Ectodermal cell (in vitro differentiated cells): Measurements from ENCODE around the gene LYST.
"Not testable (repeated sequence)": the region's sequence is repeated elsewhere in the genome, so short reads cannot be mapped to it uniquely, and the experiment has no call there.

Experiments used
- H3K27ac ChIP-seq: 2 replicates; pipeline ENCODE4 v1.7.0; 2013; ENCODE audit warnings: mild to moderate bottlenecking, low read depth, low read length; ENCODE audit not compliant: insufficient read depth, poor library complexity, severe bottlenecking
- H3K27me3 ChIP-seq: 2 replicates; pipeline ENCODE4 v1.7.0; 2013; ENCODE audit warnings: mild to moderate bottlenecking, low read length; ENCODE audit not compliant: insufficient read depth, control insufficient read depth, poor library complexity, severe bottlenecking
- H3K36me3 ChIP-seq: one replicate; pipeline ENCODE4 v1.7.0; 2013; ENCODE audit warnings: low read length; ENCODE audit not compliant: control insufficient read depth, insufficient read depth
- H3K4me1 ChIP-seq: one replicate; pipeline ENCODE4 v1.7.0; 2013; ENCODE audit warnings: low read length; ENCODE audit not compliant: control insufficient read depth, insufficient read depth
- H3K4me3 ChIP-seq: 2 replicates; pipeline ENCODE4 v1.7.0; 2013; ENCODE audit warnings: low read depth, low read length, control low read depth; ENCODE audit not compliant: insufficient read depth
- H3K9me3 ChIP-seq: 2 replicates; pipeline ENCODE4 v1.7.0; 2013; ENCODE audit warnings: mild to moderate bottlenecking, low read length, moderate library complexity; ENCODE audit not compliant: control insufficient read depth
- WGBS, 2 experiments: methylation state at CpG; one replicate each; pipeline ENCODE4 v1.1.7; 2013; ENCODE audit warnings: missing lambda C conversion rate in 2 of 2; 5-methylcytosine and 5-hydroxymethylcytosine counted together

The LYST gene

DNA sequence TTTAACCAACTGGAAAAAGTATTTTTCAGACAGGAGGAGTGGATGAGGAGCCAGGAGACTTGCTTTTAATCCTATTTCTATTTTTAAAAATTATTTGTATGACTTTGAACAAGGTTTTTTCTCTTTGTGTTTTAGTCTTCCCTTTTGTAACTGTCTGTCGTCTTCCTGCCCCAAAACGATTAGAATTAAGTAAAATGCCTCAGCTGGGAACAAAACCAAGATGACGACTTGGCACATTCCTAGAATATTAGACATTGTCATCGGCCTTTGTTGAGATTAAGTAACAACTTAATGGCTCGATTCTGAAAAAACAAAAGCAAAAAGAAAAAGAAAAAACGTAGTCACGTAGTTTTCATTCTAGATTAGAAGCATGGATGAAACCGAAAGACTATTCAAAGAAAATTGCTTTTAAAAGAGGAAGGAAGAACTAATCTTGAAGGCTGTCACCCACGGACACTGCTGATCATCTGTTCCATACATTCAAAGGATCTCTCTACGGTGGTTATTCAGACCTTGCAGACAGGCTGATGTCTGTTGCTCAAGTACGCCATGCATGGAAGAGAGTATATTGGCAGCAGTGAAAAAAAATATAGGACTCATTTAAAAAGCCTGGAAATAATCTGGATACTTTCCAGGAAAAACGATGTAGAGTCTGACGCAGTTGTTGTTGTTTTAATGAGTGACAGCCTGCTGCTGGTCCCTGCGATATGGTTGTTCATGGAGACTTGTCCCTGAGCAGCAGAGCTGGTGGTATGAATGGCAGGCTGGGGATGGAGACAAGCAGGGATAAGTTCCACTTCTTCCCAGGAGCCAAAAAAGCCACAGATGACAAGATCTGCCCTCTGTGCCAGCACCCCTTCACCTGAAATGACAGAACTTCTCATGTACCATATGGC, 234.0 kb downstream of the LYST start:
- no peaks in the 10 kb centered on the region for H3K27me3 ChIP-seq
- WGBS, 2 experiments = 81 to 83% methylated on average over 14 of the region's 14 CpGs
- H3K36me3 ChIP-seq = no peaks in the 10 kb centered on the region
- no peak overlapping the region for H3K27ac ChIP-seq
- no peak overlapping the region for H3K4me3 ChIP-seq
- peaks cover 5% of the 10 kb centered on the region for H3K4me1 ChIP-seq
- no peaks in the 10 kb centered on the region for H3K9me3 ChIP-seq

DNA sequence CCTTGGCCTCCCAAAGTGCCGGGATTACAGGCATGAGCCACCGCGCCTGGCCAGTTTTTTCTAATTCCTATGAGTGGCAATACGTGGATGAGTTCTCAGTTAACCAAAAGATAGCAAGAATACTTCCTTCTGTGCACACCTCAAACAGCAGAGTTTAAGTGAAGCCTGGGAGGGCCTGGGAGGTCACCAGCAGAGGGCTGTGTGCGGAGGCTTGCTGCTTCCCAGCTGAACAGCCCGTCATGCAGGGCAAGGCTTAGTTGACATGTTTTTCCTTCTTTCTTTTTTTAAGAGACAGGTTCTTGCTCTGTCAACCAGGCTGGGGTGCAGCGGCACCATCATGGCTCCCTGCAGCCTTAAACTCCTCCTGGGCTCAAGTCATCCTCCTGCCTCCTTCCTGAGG, 234.9 kb downstream of the LYST start:
- Histone ChIP-seq H3K27ac (no peak overlapping the region), H3K9me3 (no peaks in the 10 kb centered on the region), H3K4me3 (no peak overlapping the region), H3K36me3 (no peaks in the 10 kb centered on the region), H3K4me1 (peaks cover 5% of the 10 kb centered on the region), H3K27me3 (no peaks in the 10 kb centered on the region)
- 83 to 86% methylated on average over 7 of the region's 7 CpGs for WGBS, 2 experiments

DNA sequence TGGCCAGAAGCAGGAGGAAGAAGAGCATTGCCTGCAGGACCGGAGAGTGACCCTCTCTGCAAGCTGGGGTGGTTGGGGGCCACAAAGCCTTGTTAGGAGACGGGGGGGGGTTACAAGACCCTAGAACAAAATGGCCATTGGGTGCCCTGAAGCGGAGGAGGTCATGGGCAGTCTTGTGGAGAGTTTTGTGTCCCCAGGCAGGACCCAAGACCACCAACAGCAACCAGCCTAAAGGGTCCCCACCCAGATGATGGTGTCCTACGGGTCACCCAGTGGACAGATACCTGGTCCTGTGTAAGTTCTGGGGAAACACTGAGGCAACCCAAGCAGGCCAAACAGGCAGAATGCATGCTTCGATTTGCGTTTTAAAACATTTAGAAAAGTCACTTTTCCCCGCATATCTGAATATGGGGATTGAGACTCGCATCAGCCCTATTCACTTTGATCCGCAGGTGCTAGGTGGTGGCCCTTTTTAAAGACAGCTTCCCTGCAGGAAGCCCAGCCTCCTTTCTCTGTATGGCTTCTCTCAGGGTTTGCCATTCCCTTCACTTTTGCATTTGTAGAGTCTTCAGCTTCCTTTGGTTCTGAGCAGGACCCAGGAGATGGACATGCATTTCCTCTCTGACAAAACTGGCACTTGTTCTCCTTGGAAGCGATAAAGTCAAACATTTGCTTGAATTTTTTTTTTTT, 238.2 kb downstream of the LYST start:
- 66 to 69% methylated on average over 10 of the region's 10 CpGs for WGBS, 2 experiments
- no peak overlapping the region for H3K27ac ChIP-seq
- H3K4me3 ChIP-seq = no peak overlapping the region
- no peaks in the 10 kb centered on the region for H3K9me3 ChIP-seq
- no peaks in the 10 kb centered on the region for H3K36me3 ChIP-seq
- H3K27me3 ChIP-seq = no peaks in the 10 kb centered on the region
- peaks cover 5% of the 10 kb centered on the region for H3K4me1 ChIP-seq

DNA sequence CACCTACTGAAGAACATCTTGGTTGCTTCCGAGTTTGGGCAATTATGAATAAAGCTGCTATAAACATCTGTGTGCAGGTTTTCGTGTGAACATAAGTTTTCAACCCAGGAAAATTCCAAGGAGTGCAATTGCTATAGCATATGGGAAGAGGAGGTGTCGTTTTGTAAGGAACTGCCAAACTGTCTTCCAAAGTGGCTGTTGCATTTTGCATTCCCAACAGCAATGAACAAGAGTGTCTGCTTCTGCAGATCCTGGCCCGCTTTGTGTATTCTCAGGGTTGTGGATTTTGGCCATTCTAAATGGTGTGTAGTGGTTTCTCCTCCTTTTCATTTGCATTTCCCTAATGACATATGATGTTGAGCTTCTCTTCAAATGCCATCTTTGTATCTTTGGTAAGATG, 240.9 kb downstream of the LYST start:
- Histone ChIP-seq H3K4me3 (no peak overlapping the region), H3K36me3 (no peaks in the 10 kb centered on the region), H3K9me3 (no peaks in the 10 kb centered on the region), H3K4me1 (peaks cover 7% of the 10 kb centered on the region), H3K27me3 (no peaks in the 10 kb centered on the region), H3K27ac (no peak overlapping the region)
- WGBS, 2 experiments = 95 to 96% methylated on average over 4 of the region's 4 CpGs

DNA sequence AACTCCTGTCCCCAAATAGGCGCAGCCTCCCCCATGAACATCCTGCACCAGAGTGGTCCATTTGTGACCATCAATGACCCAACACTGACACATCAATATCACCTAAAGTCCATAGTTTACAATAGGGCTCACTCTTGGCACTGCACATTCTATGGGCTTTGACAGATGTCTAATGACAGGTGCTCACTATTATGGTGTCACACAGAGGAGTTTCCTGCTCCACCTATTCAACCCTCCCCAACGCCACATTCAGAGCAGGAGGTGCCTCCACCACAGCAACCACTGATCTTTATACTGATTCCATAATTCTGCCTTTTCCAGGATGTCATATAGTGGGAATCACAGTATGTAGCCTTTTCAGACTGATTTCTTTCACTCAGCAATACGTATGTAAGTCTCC, 241.4 kb downstream of the LYST start:
- Histone ChIP-seq H3K36me3 (no peaks in the 10 kb centered on the region), H3K4me1 (peaks cover 7% of the 10 kb centered on the region), H3K27ac (no peak overlapping the region), H3K27me3 (no peaks in the 10 kb centered on the region), H3K4me3 (no peak overlapping the region), H3K9me3 (no peaks in the 10 kb centered on the region)
- 93% methylated on average over 2 to 3 of the region's 3 CpGs for WGBS, 2 experiments

DNA sequence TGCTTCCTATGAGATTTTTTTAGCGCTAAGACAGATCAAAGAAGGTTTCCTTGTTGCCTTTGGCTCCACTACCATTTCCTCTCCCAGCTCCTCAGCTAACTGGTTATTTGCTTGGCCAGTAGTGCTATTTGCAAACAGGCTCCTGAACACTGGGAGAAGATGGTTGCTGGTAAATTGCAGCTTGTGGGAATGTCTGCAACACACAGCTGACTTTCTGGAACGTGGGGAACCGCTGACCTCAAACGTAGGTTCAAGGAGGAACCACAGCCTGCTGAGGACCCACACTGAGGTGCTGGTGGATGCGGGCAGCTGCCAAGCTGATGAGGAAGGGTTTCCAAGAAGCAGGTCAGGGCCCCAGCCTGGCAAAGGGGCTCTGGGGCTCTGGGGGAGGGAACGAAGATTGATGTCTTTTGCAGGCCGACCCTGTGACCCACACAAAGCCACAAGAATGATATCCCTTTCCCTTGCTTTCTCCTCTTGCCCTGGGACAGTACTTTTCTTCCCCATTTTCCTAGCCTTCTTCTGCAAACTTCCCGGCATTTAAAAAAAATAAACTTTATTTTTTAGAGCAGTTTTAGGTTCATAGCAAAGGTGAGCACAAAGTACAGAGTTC, 241.9 kb downstream of the LYST start:
- WGBS, 2 experiments = 83 to 87% methylated on average over 8 of the region's 8 CpGs
- H3K9me3 ChIP-seq = no peaks in the 10 kb centered on the region
- H3K4me3 ChIP-seq = no peak overlapping the region
- no peaks in the 10 kb centered on the region for H3K27me3 ChIP-seq
- peaks cover 7% of the 10 kb centered on the region for H3K4me1 ChIP-seq
- no peak overlapping the region for H3K27ac ChIP-seq
- no peaks in the 10 kb centered on the region for H3K36me3 ChIP-seq

DNA sequence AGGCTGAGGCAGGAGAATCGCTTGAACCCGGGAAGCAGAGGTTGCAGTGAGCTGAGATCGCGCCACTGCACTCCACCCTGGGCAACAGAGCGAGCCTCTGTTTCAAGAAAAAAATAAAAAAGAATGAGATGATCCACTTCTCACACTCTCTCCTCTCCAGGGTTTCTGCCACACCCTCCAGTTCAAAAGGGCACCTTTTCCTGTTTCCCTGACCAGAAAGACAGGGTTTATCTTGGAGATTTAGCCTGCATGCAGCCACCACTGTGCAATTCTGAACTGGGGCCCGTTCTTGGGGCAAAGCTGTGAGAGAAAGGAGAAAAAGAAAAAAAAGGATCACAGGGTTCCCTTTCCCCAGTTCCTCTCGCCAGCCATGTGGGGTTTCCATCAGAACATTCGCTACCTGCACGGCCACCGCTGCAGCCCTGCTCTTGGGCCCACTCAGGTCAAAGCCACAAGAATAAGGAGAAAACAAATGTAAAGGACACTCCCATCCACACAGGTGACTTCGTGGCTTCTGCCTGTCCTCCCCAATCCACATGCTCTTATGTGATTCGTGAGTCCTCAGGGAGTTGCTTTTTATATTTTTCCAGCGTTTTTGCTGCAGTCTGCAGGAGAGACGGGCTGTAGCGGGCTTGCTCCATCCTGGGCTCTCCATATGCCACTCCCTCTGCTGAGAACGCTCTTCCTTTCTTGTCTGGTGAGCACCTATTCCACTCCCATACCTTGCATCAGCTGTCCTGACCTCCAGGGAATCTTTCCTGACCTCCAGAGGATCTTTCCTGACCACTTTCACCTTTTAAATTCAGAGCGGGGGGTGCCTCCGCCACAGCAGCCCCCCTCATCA, 243.5 kb downstream of the LYST start:
- Histone ChIP-seq H3K9me3 (no peaks in the 10 kb centered on the region), H3K4me1 (peaks cover 7% of the 10 kb centered on the region), H3K36me3 (no peaks in the 10 kb centered on the region), H3K27ac (no peak overlapping the region), H3K27me3 (no peaks in the 10 kb centered on the region), H3K4me3 (no peak overlapping the region)
- WGBS, 2 experiments = 85 to 87% methylated on average over 18 of the region's 18 CpGs

DNA sequence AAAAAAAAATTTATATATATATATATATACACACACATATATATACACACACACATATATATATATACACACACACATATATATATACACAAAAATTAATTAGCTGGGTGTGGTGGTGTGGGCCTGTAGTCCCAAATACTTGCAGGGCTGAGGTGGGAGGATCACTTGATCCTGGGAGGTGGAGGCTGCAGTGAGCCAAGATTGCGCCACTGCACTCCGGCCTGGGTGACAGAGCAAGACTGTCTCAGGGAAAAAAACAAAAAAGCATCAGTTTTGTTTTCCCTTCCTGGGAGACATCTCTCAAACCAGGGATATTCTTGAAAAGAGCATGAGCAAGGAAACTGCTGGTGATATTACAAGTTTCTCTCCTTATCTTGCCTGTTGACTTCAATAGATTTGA, 247.6 kb downstream of the LYST start:
- not testable (repeated sequence) for H3K27me3 ChIP-seq, H3K4me1 ChIP-seq, H3K36me3 ChIP-seq, H3K9me3 ChIP-seq, H3K4me3 ChIP-seq, H3K27ac ChIP-seq
- WGBS, 2 experiments = 92 to 93% methylated on average over 2 of the region's 2 CpGs

DNA sequence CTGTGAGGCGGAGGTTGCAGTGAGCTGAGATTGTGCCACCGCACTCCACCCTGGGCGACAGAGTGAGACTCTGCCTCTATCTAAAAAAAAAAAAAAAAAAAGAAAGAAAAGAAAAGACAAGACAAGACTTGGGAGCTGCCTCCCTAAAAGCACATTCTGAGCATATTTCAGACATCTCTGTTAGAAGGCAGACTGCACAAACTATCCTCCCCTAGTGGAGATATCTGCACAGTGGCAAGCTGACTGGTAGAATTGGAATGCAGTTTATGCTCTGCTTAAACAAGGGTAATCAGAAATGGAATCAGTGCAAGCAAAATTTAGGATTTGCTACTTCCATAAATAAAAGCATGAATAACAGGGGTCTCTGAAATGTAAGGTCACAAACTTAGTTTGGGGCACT, 248.9 kb downstream of the LYST start:
- H3K36me3 ChIP-seq = no peaks in the 10 kb centered on the region
- no peaks in the 10 kb centered on the region for H3K9me3 ChIP-seq
- no peaks in the 10 kb centered on the region for H3K27me3 ChIP-seq
- no peak overlapping the region for H3K27ac ChIP-seq
- H3K4me1 ChIP-seq = no peaks in the 10 kb centered on the region
- 90 to 97% methylated on average over 3 of the region's 3 CpGs for WGBS, 2 experiments
- no peak overlapping the region for H3K4me3 ChIP-seq
